ENCODE results near the gene TCF23. TPM values are rescaled to one million over a fixed set of nuclear protein-coding genes. Genes with fewer than 3 reads are reported as not detected.
A peak's percentile ranks its signal among the peaks of the same experiment; 100 is the strongest.

The TCF23 gene
- total RNA-seq, 1 donor from 2014 or later: not detected

DNA sequence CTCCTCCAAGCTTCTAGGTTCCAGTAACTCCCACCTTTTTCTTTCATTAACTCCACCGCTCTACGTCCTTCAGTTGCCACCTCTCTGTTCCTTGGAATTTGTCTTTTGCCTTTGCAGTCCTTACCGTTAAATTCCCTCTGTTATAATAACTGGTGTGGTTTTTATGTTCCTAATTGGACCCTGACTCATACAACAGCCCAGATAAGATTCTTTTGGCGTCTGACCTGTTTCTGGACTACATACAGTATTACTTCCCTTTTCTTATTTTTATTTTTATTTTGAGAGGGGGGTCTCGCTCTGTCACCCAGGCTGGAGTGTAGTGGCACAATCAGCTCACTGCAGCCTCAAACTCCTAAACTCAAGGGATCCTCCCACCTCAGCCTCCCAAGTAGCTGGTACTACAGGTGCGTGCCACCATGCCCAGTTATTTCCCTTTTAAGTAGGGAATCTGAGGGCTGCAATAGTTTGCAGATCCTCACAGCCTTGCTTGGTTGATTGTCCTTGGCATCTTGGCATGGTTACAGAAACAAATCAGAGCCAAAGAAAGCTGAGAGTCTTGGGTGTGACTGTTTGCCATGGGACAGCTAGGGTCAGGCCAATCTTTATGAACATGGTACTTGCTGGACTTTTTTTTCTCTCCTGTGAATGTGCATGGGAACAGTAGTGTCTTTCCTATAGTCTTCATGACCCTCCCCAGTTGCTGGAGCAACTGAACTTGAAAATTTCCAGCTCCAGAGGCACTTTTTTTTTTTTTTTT is 22.0 kb downstream of the TCF23 start:
- H3K4me2 ChIP-seq (ENCODE audit: low read length): no peak overlapping the region
- no peak overlapping the region for H2AFZ ChIP-seq (ENCODE audit: low read depth, low read length)
- DNase-seq (ENCODE audit: low read depth) (peak; percentile 15), FAIRE-seq (no peak)
- no peaks in the 10 kb centered on the region for H3K79me2 ChIP-seq (ENCODE audit: insufficient read depth, low read length)
- TF ChIP-seq, protein P1, sequence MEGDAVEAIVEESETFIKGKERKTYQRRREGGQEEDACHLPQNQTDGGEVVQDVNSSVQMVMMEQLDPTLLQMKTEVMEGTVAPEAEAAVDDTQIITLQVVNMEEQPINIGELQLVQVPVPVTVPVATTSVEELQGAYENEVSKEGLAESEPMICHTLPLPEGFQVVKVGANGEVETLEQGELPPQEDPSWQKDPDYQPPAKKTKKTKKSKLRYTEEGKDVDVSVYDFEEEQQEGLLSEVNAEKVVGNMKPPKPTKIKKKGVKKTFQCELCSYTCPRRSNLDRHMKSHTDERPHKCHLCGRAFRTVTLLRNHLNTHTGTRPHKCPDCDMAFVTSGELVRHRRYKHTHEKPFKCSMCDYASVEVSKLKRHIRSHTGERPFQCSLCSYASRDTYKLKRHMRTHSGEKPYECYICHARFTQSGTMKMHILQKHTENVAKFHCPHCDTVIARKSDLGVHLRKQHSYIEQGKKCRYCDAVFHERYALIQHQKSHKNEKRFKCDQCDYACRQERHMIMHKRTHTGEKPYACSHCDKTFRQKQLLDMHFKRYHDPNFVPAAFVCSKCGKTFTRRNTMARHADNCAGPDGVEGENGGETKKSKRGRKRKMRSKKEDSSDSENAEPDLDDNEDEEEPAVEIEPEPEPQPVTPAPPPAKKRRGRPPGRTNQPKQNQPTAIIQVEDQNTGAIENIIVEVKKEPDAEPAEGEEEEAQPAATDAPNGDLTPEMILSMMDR (IDR thresholded peaks at IDR 0.05; ENCODE audit: insufficient read depth, low read depth, low read length): no peak
- no peak for TF ChIP-seq EZH2 (IDR thresholded peaks at IDR 0.05; ENCODE audit: insufficient read depth, low read length)
- H3K4me1 ChIP-seq (ENCODE audit: insufficient read depth, low read length): no peaks in the 10 kb centered on the region
- H3K4me3 ChIP-seq (ENCODE audit: insufficient read depth, low read depth, low read length): no peak overlapping the region
- H3K4me3 Mint-ChIP-seq (ENCODE audit: unreplicated experiment): no peak overlapping the region
- H3K9ac ChIP-seq (ENCODE audit: low read length): no peak overlapping the region
- H3K36me3 Mint-ChIP-seq (ENCODE audit: low read depth, unreplicated experiment): no peaks in the 10 kb centered on the region
- H3K36me3 ChIP-seq (ENCODE audit: insufficient read depth, low read length): no peaks in the 10 kb centered on the region
- H4K20me1 ChIP-seq (ENCODE audit: insufficient read depth, low read length): no peaks in the 10 kb centered on the region
- no peaks in the 10 kb centered on the region for H3K9me3 ChIP-seq (ENCODE audit: insufficient read depth, low read depth, low read length)
- peaks cover 46% of the 10 kb centered on the region for H3K27me3 ChIP-seq (ENCODE audit: insufficient read depth, low read length)
- no peaks in the 10 kb centered on the region for H3K9me3 Mint-ChIP-seq (ENCODE audit: unreplicated experiment)
- no peak overlapping the region for H3K27ac ChIP-seq (ENCODE audit: low read depth, low read length)
- no peaks in the 10 kb centered on the region for H3K4me1 Mint-ChIP-seq (ENCODE audit: low read depth, unreplicated experiment)
- H3K27ac Mint-ChIP-seq (ENCODE audit: unreplicated experiment): no peak overlapping the region
- H3K27me3 Mint-ChIP-seq (ENCODE audit: low read depth, unreplicated experiment): peaks cover 9% of the 10 kb centered on the region

DNA sequence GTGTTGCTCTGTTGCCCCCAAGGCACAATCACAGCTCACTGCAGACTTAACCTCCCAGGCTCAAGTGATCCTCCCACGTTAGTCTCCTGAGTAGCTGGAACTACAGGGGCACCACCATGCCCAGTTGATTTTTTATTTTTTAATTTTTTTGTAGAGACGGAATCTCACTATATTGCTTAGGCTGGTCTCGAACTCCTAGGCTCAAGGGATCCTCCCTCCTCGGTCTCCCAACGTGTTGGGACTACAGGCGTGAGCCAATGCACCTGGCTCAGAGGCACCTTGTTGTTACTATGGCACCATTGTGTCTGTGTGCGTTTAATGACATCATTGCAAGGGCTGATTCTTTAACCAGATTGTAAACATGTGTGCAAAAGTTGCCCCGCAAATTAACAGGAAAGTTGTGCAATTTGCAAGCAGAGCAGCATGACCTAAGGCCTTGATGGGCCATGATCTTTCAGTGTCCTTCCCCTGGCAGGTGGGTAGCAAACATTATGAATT is 22.6 kb downstream of the TCF23 start:
- TF ChIP-seq, protein P1 (IDR thresholded peaks at IDR 0.05; ENCODE audit: insufficient read depth, low read depth, low read length): no peak
- no peak for TF ChIP-seq EZH2 (IDR thresholded peaks at IDR 0.05; ENCODE audit: insufficient read depth, low read length)
- DNase-seq (ENCODE audit: low read depth) (no peak), FAIRE-seq (no peak)
- no peaks in the 10 kb centered on the region for H4K20me1 ChIP-seq (ENCODE audit: insufficient read depth, low read length)
- no peak overlapping the region for H3K27ac Mint-ChIP-seq (ENCODE audit: unreplicated experiment)
- H3K4me2 ChIP-seq (ENCODE audit: low read length): no peak overlapping the region
- no peaks in the 10 kb centered on the region for H3K9me3 ChIP-seq (ENCODE audit: insufficient read depth, low read depth, low read length)
- no peaks in the 10 kb centered on the region for H3K36me3 ChIP-seq (ENCODE audit: insufficient read depth, low read length)
- H3K4me1 ChIP-seq (ENCODE audit: insufficient read depth, low read length): no peaks in the 10 kb centered on the region
- no peaks in the 10 kb centered on the region for H3K36me3 Mint-ChIP-seq (ENCODE audit: low read depth, unreplicated experiment)
- no peak overlapping the region for H3K4me3 Mint-ChIP-seq (ENCODE audit: unreplicated experiment)
- H3K27me3 Mint-ChIP-seq (ENCODE audit: low read depth, unreplicated experiment): peaks cover 9% of the 10 kb centered on the region
- no peak overlapping the region for H3K4me3 ChIP-seq (ENCODE audit: insufficient read depth, low read depth, low read length)
- H3K9ac ChIP-seq (ENCODE audit: low read length): no peak overlapping the region
- H3K27ac ChIP-seq (ENCODE audit: low read depth, low read length): no peak overlapping the region
- no peak overlapping the region for H2AFZ ChIP-seq (ENCODE audit: low read depth, low read length)
- no peaks in the 10 kb centered on the region for H3K4me1 Mint-ChIP-seq (ENCODE audit: low read depth, unreplicated experiment)
- no peaks in the 10 kb centered on the region for H3K9me3 Mint-ChIP-seq (ENCODE audit: unreplicated experiment)
- H3K27me3 ChIP-seq (ENCODE audit: insufficient read depth, low read length): peaks cover 50% of the 10 kb centered on the region
- no peaks in the 10 kb centered on the region for H3K79me2 ChIP-seq (ENCODE audit: insufficient read depth, low read length)

DNA sequence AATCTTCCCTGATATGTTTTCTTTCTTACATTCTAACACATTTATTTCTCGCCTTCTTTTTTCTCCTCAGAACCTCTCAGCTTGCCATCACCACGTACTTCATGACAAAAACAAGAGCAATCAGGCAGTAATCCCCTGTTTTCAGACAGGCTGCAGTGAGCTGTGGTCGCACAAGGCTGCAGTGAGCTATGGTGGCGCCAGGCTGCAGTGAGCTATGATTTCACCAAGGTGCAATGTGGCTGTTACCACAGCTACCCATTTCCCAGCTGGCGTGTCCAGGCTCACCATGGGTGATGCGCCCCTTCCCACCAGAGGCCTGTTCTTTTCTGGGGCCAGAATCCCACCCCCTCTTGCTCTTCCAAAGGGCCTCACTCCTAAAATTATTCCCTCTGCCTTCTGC is 25.8 kb downstream of the TCF23 start:
- no peaks in the 10 kb centered on the region for H3K9me3 Mint-ChIP-seq (ENCODE audit: unreplicated experiment)
- no peaks in the 10 kb centered on the region for H3K36me3 Mint-ChIP-seq (ENCODE audit: low read depth, unreplicated experiment)
- FAIRE-seq: no peak

More for the DNA sequence above, 25.8 kb downstream of the TCF23 start:
- Histone ChIP-seq H3K4me3 (ENCODE audit: insufficient read depth, low read depth, low read length) (no peak overlapping the region), H3K4me1 (ENCODE audit: insufficient read depth, low read length) (no peaks in the 10 kb centered on the region), H3K9ac (ENCODE audit: low read length) (no peak overlapping the region), H4K20me1 (ENCODE audit: insufficient read depth, low read length) (no peaks in the 10 kb centered on the region), H3K4me2 (ENCODE audit: low read length) (no peak overlapping the region), H3K27ac (ENCODE audit: low read depth, low read length) (no peak overlapping the region), H3K27me3 (ENCODE audit: insufficient read depth, low read length) (peaks cover 70% of the 10 kb centered on the region), H2AFZ (ENCODE audit: low read depth, low read length) (no peak overlapping the region), H3K9me3 (ENCODE audit: insufficient read depth, low read depth, low read length) (no peaks in the 10 kb centered on the region), H3K79me2 (ENCODE audit: insufficient read depth, low read length) (no peaks in the 10 kb centered on the region), H3K36me3 (ENCODE audit: insufficient read depth, low read length) (no peaks in the 10 kb centered on the region)
- no peak for DNase-seq (ENCODE audit: low read depth)
- no peaks in the 10 kb centered on the region for H3K4me1 Mint-ChIP-seq (ENCODE audit: low read depth, unreplicated experiment)
- no peak overlapping the region for H3K4me3 Mint-ChIP-seq (ENCODE audit: unreplicated experiment)
- H3K27ac Mint-ChIP-seq (ENCODE audit: unreplicated experiment): no peak overlapping the region
- H3K27me3 Mint-ChIP-seq (ENCODE audit: low read depth, unreplicated experiment): peaks cover 12% of the 10 kb centered on the region
- TF ChIP-seq, protein P1 (IDR thresholded peaks at IDR 0.05; ENCODE audit: insufficient read depth, low read depth, low read length): no peak
- no peak for TF ChIP-seq EZH2 (IDR thresholded peaks at IDR 0.05; ENCODE audit: insufficient read depth, low read length)

All from astrocyte (in vitro differentiated cells and primary cell).